Measurements from ENCODE around the gene AKAP12. TPM values are rescaled to one million over a fixed set of nuclear protein-coding genes. Genes with fewer than 3 reads are reported as not detected.
A peak's percentile ranks its signal among the peaks of the same experiment; 100 is the strongest.

The AKAP12 gene
- total RNA-seq, 1 donor from 2014 or later, result 53.9 TPM

DNA sequence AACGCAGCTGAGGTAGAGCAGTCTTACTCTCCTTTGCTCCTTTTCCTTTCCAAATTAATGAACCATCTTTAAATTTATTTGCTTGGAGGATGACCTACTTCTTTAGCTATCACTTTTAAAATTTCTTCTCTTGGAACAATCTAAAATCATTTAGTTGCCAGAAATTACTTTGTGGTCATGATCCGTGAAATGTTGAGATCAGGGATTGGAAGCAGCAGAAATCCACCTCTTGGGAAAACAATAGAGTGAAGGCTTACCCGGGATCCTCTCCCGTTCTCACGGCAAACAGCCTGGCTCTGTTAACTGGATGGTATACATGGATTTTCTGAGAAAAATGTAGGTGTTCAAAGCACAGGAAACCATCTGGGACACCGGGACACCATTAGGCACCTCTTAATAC is 7.7 kb downstream of the AKAP12 start:
- Histone ChIP-seq H3K9me3 (no peaks in the 10 kb centered on the region), H3K27me3 (no peaks in the 10 kb centered on the region), H3K36me3 (no peaks in the 10 kb centered on the region), H3K4me3 (no peak overlapping the region), H3K4me1 (peaks cover 0 to under 1% of the 10 kb centered on the region in 2 donors), H3K27ac (no peak overlapping the region)
- no peak for TF ChIP-seq CTCF (IDR thresholded peaks at IDR 0.05)
- intact Hi-C loops (cut with DNase I), result no loop called here
- DNase-seq (ENCODE audit: low spot score in 2 of 2), result no peak

DNA sequence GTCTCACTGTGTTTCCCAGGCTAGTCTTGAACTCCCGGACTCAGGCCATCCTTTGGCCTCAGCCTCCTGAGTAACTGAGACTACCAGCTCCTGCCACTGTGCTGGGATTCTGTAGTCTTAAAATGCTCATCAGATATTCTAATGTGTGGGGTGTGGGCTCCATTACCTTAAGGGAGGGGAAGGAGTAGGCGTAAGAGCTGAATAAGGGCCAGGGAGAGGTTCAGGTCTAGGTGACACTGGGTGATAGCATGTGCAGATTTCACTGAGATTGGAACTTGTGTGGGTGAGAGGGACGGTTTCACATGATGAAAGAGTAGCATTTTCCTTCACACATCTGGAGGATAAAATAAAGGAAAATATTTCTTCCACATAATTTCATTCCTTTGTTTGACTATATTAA is 8.5 kb downstream of the AKAP12 start:
- H3K27ac ChIP-seq, result no peak overlapping the region
- H3K4me3 ChIP-seq, result no peak overlapping the region
- no peaks in the 10 kb centered on the region for H3K9me3 ChIP-seq
- no peaks in the 10 kb centered on the region for H3K36me3 ChIP-seq
- DNase-seq (ENCODE audit: low spot score in 2 of 2), result no peak
- TF ChIP-seq CTCF (IDR thresholded peaks at IDR 0.05), result no peak
- H3K4me1 ChIP-seq, result no peaks in the 10 kb centered on the region
- H3K27me3 ChIP-seq, result no peaks in the 10 kb centered on the region
- intact Hi-C loops (cut with DNase I), result no loop called here

DNA sequence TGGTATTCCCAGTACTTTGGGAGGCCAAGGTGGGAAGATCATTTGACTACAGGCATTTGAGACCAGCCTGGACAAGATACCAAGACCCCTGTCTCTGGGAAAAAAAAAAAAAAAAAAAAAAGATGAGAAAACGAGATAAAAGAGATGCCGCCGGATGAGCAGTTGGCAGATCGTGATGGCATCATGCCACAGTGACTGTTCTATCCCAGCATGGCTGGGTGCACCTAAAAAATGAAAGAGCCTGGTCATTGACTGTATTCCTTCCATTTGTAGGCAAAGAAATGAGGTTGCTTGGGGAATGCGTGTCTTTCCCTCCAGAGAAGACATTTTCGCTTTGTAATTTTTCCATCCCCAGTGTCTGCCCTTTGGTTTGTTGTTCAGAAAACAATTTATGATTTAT is 12.9 kb downstream of the AKAP12 start:
- Histone ChIP-seq H3K27ac (no peak overlapping the region), H3K4me1 (peaks cover 0 to 6% of the 10 kb centered on the region in 2 donors), H3K4me3 (no peak overlapping the region), H3K36me3 (no peaks in the 10 kb centered on the region), H3K9me3 (no peaks in the 10 kb centered on the region), H3K27me3 (no peaks in the 10 kb centered on the region)
- no peak for TF ChIP-seq CTCF (IDR thresholded peaks at IDR 0.05)
- DNase-seq (ENCODE audit: low spot score in 2 of 2), result no peak
- intact Hi-C loops (cut with DNase I), result no loop called here

- intact Hi-C loops (cut with DNase I), result no loop called here
- peaks cover 0 to 12% of the 10 kb centered on the region in 2 donors for H3K4me1 ChIP-seq
- no peaks in the 10 kb centered on the region for H3K27me3 ChIP-seq
- no peaks in the 10 kb centered on the region for H3K9me3 ChIP-seq
- peak overlapping the region; percentile 11 to 38 for H3K27ac ChIP-seq
- H3K4me3 ChIP-seq, result peak overlapping the region in 1 of 2 donors; percentile 46
- DNase-seq (ENCODE audit: low spot score in 2 of 2), result no peak
- no peaks in the 10 kb centered on the region for H3K36me3 ChIP-seq
- no peak for TF ChIP-seq CTCF (IDR thresholded peaks at IDR 0.05)
These were observed 14.8 kb downstream of the AKAP12 start for GRCh38 chr6:151254451-151255081.

DNA sequence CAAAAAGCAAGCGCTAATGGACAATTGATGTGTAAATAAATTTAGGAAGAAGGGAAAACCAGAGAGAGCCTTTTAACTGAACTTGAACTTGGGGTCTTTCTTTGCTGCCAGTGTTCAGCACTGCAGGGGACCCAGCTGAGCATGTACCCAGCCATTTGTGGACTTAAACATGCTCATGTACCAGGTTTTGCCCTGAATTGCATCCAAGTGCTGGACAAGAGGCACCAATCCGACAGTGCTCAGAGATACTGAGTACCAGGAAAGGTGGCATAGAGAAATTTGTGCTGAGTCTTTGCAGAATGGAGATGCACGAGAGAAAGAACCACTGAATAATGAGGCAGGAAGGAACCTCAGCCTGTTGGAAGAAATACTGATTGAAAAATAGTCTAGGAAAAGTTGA is 16.0 kb downstream of the AKAP12 start:
- TF ChIP-seq CTCF (IDR thresholded peaks at IDR 0.05), result no peak
- peak overlapping the region in 1 of 2 donors; percentile 38 for H3K27ac ChIP-seq

More for the DNA sequence above, 16.0 kb downstream of the AKAP12 start:
- Histone ChIP-seq H3K27me3 (no peaks in the 10 kb centered on the region), H3K36me3 (no peaks in the 10 kb centered on the region), H3K4me1 (peaks cover 0 to 12% of the 10 kb centered on the region in 2 donors), H3K4me3 (no peak overlapping the region), H3K9me3 (no peaks in the 10 kb centered on the region)
- intact Hi-C loops (cut with DNase I), result no loop called here
- DNase-seq (ENCODE audit: low spot score in 2 of 2), result no peak
